NCI-H2227 (cell line): ENCODE measurements around the gene RRP12.
"Not testable (repeated sequence)": the region's sequence is repeated elsewhere in the genome, so short reads cannot be mapped to it uniquely, and the experiment has no call there.

Experiments
- DNase-seq: peaks from one replicate; lab custom pipeline; 2025; ENCODE audit not compliant: unreplicated experiment; lab: John Stamatoyannopoulos, UW

The RRP12 gene

GRCh38 chr10:97400665-97401454 is at the start of gene RRP12:
Gene RRP12, minus strand, starts transcription at chr10:97401340. Its CDS starts 109 bp downstream, at chr10:97401231.
- peak; percentile 96 for DNase-seq

DNA sequence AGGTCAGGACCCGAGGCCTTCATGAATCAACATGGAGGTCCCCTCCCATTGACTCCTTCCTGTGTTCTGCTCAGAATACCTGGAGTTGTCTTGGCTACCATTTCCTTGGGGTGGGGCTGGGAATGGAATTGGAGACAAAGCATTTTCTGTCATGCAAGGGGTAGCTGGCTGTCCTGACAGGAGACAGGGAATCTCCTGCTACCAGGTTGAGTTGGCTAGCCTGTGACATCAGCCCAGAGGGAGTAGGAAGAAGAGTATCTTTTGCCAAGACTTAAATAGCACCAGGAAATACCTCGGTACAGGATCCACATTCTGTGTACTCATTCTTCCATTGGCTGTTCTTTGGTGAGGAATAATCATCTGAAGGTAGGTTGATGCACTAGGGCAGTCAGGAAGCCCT is 49.7 kb upstream of the RRP12 start:
- no peak for DNase-seq

DNA sequence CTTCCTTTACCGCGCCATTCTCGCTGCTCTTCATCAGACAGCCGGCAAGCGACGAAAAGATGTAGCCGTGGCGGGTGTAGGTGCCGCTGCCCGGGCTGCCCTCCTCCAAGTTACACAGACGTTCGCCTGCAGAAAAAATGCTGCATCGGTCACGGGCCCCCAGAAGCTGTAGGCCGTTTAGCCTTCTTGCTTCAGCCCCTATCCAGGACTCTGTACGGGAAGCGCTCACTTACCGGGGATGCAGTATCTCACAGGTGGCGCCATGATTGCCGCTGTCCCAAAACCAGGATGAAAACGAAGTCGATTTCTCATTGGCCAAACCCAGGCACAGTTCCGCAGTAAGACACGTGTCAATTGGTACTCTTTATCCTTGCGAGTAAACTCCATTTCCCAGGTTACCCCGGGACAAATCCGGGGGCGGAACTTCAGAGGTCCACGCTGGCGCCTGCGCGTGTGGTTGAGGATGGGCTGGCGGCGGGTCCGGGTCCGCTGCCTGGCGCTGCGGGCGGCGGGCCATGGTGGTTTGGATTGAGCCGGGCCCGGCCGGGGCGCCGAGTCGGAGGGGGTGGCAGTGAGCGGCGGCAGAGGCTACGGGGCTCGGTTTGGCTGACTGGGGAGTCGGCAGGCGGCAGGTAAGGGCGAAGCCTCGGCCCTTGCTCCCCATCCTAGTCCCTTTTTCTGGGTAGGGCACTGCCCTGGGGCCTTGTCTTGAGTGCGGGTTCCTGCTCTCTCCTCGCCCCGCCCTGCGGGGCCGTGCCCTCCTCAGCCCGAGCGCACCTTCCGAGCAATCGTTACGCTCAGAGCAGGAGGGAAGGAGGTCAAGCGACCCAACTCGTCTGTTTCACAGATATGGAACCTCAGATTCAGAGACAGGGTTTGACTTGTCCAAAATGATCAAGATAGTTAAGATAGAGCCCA is 44.8 kb upstream of the RRP12 start, which contains the start of the genes EXOSC1 and ZDHHC16:
EXOSC1 (minus strand) TSS at position 285 of the 918 bp plus-strand sequence; CDS start at position 264, 21 bp downstream.
ZDHHC16 (plus strand) TSS at position 454 of the 918 bp plus-strand sequence. CDS start 5,501 bp downstream, outside the sequence.
- DNase-seq: peak; percentile 93

GRCh38 chr10:97445357-97445721 is 44.2 kb upstream of the RRP12 start:
- no peak for DNase-seq

DNA sequence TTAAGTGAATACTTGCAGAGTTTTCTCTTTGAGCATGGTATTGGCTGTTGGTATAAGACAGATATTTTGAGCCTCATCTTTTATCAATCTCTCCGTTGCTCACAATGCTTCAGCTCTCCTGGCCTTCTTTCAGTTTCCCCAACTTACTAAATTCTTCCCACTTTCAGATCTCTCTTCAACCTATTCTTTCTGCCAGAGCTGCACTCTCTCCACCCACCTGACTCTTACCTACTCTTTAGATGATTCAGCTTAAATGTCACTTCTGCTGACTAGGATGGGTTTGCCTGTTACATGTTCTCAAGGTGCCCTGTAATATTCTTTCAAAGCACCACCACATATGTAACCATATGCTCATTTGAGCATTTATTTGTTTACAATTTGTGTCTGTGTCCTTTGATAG is 43.1 kb upstream of the RRP12 start:
- DNase-seq: no peak

GRCh38 chr10:97442277-97442676 is 41.1 kb upstream of the RRP12 start:
- no peak for DNase-seq

DNA sequence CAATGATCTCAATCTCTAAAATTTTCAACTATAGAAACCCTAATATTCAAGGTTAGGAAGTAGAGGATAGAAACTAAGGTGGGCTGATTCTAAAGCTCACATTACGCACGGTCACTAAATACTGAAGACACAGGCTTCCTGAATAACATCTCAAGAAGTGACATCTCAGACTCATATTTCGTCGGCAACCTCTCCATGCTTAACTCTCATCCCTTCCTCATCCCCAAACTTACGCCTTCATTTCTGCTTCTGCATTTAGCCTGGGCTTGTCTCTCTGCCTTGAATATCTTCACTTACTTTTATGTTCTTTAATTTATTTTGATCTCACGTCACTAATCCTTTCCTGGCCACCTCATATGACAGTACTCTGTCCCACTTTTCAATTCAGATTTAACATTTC is 34.1 kb upstream of the RRP12 start:
- no peak for DNase-seq

GRCh38 chr10:97434557-97434956 is 33.4 kb upstream of the RRP12 start:
- DNase-seq: no peak

GRCh38 chr10:97434055-97434454 is 32.9 kb upstream of the RRP12 start:
- no peak for DNase-seq

- peak; percentile 9 for DNase-seq
Observed at GRCh38 chr10:97428572-97428981, 27.4 kb upstream of the RRP12 start.

DNA sequence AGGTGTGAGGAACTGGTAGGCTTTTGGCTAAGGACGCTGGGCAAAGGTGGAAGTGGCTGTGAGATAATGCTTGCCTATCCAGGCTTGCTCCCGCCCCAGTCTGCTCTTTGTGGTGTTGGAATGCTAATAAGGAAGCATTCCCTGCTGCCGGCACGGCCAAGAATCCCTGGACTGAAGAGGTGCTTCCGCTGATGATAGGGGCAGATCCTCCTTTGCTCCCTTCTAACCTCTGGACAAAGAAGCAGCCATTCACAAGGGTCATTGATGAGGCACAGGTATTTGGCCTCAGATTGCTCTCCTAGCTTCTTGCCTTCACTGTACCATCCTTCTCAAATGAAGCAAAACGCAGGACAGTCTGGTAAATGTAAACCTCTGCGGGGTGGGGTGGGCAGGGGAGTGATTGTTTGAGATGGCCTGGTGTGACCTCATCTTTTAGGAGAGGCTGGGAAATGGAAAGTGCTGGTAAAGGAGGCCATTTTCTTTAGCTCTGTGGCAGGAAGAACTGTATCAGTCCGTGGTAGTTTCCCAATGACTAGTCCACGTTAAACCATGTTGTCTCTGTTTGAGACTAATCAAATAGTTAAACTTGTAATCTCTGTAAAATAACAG is 26.5 kb upstream of the RRP12 start:
- DNase-seq: peak; percentile 28

GRCh38 chr10:97426776-97427570 is 25.8 kb upstream of the RRP12 start:
- peak; percentile 11 for DNase-seq

DNA sequence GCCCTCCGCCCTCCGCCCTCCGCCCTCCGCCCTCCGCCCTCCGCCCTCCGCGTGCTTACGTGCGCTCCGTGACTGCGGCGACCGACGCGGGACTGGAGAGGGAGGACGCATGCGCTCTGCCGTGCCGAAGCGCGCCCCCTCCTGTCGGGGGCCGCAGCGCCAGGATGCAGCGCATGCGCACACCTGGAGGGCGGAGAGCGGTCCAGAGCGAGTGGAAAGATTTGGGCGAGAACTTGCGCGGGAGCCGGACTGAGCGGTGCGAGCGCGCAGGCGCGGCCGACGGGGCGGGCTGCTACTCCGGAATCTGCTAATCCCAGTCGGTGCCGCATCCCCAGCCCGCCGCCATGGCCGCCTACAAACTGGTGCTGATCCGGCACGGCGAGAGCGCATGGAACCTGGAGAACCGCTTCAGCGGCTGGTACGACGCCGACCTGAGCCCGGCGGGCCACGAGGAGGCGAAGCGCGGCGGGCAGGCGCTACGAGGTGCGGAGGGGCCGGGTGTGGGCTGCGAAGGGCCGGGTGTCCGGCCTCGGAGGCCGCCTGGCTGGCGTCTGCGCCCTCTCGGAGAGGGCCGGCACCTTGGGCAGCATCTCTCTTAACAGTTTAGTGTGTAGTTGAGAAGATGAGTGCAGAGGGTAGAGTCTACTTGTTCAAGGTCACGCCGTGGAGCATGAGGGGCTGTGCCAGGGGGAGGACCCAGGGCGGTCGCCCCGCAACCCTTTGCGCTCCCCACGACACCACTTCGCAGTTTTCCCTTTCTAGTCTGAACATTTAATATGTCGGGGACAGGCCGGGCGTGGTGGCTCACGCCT is 25.0 kb upstream of the RRP12 start, which contains the start of gene PGAM1:
PGAM1 (plus strand) TSS at position 228 of the 812 bp plus-strand sequence; CDS start at position 345, 117 bp downstream.
- DNase-seq: peak; percentile 94

DNA sequence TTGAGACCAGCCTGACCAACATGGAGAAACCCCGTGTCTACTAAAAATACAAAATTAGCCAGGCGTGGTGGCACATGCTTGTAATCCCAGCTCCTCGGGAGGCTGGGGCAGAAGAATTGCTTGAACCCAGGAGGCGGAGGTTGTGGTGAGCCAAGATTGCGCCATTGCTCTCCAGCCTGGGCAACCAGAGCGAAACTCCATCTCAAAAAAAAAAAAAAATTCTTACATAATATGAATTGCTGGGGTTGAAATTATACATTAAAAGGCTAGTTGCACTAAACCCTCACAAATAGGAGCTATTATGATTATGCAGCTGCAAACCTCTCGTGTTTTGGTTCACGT is 22.6 kb upstream of the RRP12 start:
- not testable (repeated sequence) for DNase-seq

DNA sequence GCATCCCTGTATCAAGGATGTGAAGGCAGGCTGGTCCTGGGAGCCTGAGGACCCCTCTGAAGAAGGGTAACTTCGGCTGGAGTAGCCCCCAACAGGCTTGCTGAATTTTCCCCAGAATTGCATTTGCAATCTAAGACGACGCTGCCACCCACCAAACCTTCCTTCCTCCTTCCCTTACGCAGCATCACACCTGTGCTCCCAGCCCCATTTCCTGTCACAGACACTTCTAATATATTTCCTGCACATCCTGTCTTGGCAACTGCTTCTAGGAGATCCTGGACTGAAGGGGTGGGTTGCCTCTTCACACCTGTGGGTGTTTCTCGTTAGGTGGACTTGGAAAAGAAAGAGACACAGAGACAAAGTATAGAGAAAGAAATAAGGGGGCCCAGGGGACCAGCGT is 15.4 kb upstream of the RRP12 start:
- DNase-seq: no peak

- no peak for DNase-seq
Observed at GRCh38 chr10:97412891-97413304, 11.8 kb upstream of the RRP12 start.

DNA sequence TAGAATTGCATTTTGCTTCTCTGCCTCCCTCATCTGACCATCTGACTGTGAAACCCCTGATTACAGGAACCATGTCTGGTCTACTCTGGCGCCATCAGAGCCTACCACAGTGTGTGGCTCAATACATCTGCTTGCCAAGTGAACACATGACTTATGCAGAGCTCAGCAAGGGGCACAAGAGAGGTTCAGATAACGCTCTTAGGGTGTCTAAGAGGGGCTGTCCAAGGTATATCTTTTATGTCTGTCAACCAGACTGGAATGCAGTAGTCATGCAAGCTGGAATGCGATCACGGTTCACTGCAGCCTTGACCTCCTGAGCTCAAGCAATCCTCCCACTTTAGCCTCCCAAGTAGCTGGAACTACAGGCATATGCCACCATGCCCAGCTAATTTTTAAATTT is 10.3 kb upstream of the RRP12 start:
- no peak for DNase-seq

DNA sequence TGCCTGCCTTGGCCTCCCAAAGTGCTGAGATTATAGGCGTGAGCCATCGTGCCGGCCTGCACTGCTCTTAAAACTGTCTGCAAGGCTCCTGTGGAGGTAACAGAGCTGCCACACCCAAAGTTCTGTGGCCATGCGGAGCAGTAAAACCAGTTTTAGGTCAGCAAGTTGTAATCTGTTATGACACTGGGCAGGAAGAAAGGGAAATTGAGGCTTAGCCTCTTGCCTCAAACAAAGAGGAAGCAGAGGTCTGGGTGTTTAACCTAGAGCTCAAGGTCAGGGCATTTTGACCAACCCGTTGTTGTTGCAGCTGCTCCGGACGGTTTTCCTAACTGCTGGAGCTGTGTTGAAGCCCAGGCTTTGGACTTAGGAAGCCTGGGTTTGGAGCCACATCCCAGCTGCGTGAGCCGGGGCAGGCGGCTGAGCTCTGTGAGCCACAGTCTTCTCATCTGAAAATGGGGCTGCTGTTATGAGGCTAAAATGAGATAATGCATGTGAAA is 7.4 kb upstream of the RRP12 start:
- DNase-seq: no peak

DNA sequence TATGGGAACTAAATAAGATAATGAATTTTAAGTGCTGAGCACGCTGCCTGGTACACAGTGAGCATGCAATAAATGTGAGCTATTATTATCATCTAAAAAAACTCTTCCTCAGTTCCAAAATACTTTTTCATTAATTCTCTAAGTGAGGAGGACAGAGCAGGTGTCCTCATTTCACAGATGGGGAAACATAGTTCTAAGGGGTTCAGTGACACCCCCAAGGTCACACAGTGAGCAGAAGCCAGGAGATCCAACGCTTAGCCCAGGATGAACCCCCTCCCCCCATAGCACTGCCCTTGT is 6.8 kb upstream of the RRP12 start:
- DNase-seq: no peak
